WTC11 (cell line): ENCODE data around the gene FURIN.
"Not testable (repeated sequence)": the region's sequence is repeated elsewhere in the genome, so short reads cannot be mapped to it uniquely, and the experiment has no call there.

Experiments
- JUN ChIP-seq: sonication (generic); formaldehyde crosslinking; IDR thresholded peaks from 2 replicates; pipeline ENCODE4 v1.8.0; 2023; ENCODE audit warnings: mild to moderate bottlenecking, missing genetic modification reagents
- NFE2L1 ChIP-seq: sonication (generic); formaldehyde crosslinking; IDR thresholded peaks from 2 replicates; pipeline ENCODE4 v1.8.1; 2023; ENCODE audit warnings: missing genetic modification reagents
- SMAD3 ChIP-seq: sonication (generic); formaldehyde crosslinking; IDR thresholded peaks from 2 replicates; pipeline ENCODE4 v1.8.0; 2022; ENCODE audit warnings: missing genetic modification reagents, mild to moderate bottlenecking, borderline replicate concordance
- TEAD1 ChIP-seq: sonication (generic); formaldehyde crosslinking; IDR thresholded peaks from 2 replicates; pipeline ENCODE4 v1.8.0; 2022; ENCODE audit warnings: mild to moderate bottlenecking, missing genetic modification reagents
- TF ChIP-seq, protein P1 (sequence below): fragments of 200-600 bp; IDR thresholded peaks from 2 replicates; pipeline ENCODE4 v1.8.0; 2022; ENCODE audit warnings: antibody characterized with exemption
- TF ChIP-seq, protein P2 (sequence below): sonication (generic); formaldehyde crosslinking; IDR thresholded peaks from 2 replicates; pipeline ENCODE4 v1.8.1; 2023; ENCODE audit warnings: mild to moderate bottlenecking, missing genetic modification reagents
- TF ChIP-seq, protein P3 (sequence below): sonication (generic); formaldehyde crosslinking; IDR thresholded peaks from 2 replicates; pipeline ENCODE4 v1.8.1; 2023; ENCODE audit warnings: mild to moderate bottlenecking, missing genetic modification reagents
- TF ChIP-seq, protein P4 (sequence below): sonication (generic); formaldehyde crosslinking; IDR thresholded peaks from 2 replicates; pipeline ENCODE4 v1.8.0; 2022; ENCODE audit warnings: mild to moderate bottlenecking, missing genetic modification reagents
- TF ChIP-seq, protein P5 (sequence below): sonication (generic); formaldehyde crosslinking; IDR thresholded peaks from 2 replicates; pipeline ENCODE4 v1.8.0; 2022; ENCODE audit warnings: mild to moderate bottlenecking, missing genetic modification reagents

DNA sequence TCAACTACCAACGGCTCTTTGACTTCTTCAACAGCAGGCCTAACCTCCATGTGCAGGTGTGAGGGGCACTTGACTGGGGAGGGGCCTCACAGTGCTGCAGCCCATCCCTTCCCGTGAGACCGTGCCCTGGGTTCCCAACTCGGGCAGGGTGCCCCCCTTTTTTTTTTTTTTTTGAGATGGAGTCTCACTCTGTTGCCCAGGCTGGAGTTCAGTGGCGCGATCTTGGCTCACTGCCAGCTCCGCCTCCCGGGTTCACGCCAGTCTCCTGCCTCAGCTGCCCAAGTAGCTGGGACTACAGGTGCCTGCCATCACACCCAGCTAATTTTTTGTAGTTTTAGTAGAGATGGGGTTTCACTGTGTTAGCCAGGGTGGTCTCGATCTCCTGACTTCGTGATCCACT is 41.1 kb downstream of the FURIN start:
- TF ChIP-seq JUN, NFE2L1, SMAD3, TEAD1 (CRISPR knock-in tag): not testable (repeated sequence)
- TF ChIP-seq, protein P1, sequence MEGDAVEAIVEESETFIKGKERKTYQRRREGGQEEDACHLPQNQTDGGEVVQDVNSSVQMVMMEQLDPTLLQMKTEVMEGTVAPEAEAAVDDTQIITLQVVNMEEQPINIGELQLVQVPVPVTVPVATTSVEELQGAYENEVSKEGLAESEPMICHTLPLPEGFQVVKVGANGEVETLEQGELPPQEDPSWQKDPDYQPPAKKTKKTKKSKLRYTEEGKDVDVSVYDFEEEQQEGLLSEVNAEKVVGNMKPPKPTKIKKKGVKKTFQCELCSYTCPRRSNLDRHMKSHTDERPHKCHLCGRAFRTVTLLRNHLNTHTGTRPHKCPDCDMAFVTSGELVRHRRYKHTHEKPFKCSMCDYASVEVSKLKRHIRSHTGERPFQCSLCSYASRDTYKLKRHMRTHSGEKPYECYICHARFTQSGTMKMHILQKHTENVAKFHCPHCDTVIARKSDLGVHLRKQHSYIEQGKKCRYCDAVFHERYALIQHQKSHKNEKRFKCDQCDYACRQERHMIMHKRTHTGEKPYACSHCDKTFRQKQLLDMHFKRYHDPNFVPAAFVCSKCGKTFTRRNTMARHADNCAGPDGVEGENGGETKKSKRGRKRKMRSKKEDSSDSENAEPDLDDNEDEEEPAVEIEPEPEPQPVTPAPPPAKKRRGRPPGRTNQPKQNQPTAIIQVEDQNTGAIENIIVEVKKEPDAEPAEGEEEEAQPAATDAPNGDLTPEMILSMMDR: not testable (repeated sequence)
- TF ChIP-seq, protein P2, sequence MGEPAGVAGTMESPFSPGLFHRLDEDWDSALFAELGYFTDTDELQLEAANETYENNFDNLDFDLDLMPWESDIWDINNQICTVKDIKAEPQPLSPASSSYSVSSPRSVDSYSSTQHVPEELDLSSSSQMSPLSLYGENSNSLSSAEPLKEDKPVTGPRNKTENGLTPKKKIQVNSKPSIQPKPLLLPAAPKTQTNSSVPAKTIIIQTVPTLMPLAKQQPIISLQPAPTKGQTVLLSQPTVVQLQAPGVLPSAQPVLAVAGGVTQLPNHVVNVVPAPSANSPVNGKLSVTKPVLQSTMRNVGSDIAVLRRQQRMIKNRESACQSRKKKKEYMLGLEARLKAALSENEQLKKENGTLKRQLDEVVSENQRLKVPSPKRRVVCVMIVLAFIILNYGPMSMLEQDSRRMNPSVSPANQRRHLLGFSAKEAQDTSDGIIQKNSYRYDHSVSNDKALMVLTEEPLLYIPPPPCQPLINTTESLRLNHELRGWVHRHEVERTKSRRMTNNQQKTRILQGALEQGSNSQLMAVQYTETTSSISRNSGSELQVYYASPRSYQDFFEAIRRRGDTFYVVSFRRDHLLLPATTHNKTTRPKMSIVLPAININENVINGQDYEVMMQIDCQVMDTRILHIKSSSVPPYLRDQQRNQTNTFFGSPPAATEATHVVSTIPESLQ: not testable (repeated sequence)
- TF ChIP-seq, protein P3, sequence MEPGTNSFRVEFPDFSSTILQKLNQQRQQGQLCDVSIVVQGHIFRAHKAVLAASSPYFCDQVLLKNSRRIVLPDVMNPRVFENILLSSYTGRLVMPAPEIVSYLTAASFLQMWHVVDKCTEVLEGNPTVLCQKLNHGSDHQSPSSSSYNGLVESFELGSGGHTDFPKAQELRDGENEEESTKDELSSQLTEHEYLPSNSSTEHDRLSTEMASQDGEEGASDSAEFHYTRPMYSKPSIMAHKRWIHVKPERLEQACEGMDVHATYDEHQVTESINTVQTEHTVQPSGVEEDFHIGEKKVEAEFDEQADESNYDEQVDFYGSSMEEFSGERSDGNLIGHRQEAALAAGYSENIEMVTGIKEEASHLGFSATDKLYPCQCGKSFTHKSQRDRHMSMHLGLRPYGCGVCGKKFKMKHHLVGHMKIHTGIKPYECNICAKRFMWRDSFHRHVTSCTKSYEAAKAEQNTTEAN (CRISPR knock-in tag): not testable (repeated sequence)
- TF ChIP-seq, protein P4, sequence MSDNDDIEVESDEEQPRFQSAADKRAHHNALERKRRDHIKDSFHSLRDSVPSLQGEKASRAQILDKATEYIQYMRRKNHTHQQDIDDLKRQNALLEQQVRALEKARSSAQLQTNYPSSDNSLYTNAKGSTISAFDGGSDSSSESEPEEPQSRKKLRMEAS (CRISPR knock-in tag): not testable (repeated sequence)
- TF ChIP-seq, protein P5, sequence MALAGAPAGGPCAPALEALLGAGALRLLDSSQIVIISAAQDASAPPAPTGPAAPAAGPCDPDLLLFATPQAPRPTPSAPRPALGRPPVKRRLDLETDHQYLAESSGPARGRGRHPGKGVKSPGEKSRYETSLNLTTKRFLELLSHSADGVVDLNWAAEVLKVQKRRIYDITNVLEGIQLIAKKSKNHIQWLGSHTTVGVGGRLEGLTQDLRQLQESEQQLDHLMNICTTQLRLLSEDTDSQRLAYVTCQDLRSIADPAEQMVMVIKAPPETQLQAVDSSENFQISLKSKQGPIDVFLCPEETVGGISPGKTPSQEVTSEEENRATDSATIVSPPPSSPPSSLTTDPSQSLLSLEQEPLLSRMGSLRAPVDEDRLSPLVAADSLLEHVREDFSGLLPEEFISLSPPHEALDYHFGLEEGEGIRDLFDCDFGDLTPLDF: not testable (repeated sequence)
